Cerebellar cortex (tissue), 1 donor: ENCODE measurements around the gene IL1B.
"Not testable (repeated sequence)": the region's sequence is repeated elsewhere in the genome, so short reads cannot be mapped to it uniquely, and the experiment has no call there.

Experiments
- DNase-seq: peaks from one replicate; pipeline ENCODE4 v3.0.0-alpha.2; 2015; ENCODE audit warnings: low spot score

The IL1B gene

GRCh38 chr2:112850588-112850987 lies 14.0 kb upstream of the IL1B start:
- DNase-seq = no peak

GRCh38 chr2:112849956-112850355 lies 13.4 kb upstream of the IL1B start:
- no peak for DNase-seq

GRCh38 chr2:112848833-112849232 lies 12.3 kb upstream of the IL1B start:
- DNase-seq = no peak

- DNase-seq = no peak
Observed at GRCh38 chr2:112846031-112846430, 9.5 kb upstream of the IL1B start.

- no peak for DNase-seq
Observed at GRCh38 chr2:112843836-112844235, 7.3 kb upstream of the IL1B start.

- no peak for DNase-seq
Observed at GRCh38 chr2:112843288-112843687, 6.7 kb upstream of the IL1B start.

- DNase-seq = no peak
Observed at GRCh38 chr2:112841295-112842044, 4.9 kb upstream of the IL1B start.

GRCh38 chr2:112840068-112840445 lies 3.5 kb upstream of the IL1B start:
- no peak for DNase-seq

GRCh38 chr2:112839407-112840067 lies 3.0 kb upstream of the IL1B start:
- no peak for DNase-seq

- DNase-seq = no peak
Observed at GRCh38 chr2:112836163-112836560, 417 bp downstream of the IL1B start.

- no peak for DNase-seq
Observed at GRCh38 chr2:112835536-112836162, 930 bp downstream of the IL1B start.

GRCh38 chr2:112835061-112835501 lies 1.5 kb downstream of the IL1B start:
- no peak for DNase-seq

- no peak for DNase-seq
Observed at GRCh38 chr2:112834396-112835037, 2.1 kb downstream of the IL1B start.

GRCh38 chr2:112833976-112834375 lies 2.6 kb downstream of the IL1B start:
- DNase-seq = no peak

GRCh38 chr2:112833639-112833931 lies 3.0 kb downstream of the IL1B start:
- DNase-seq = not testable (repeated sequence)

GRCh38 chr2:112832841-112833638 lies 3.5 kb downstream of the IL1B start:
- no peak for DNase-seq

- DNase-seq = no peak
Observed at GRCh38 chr2:112831946-112832840, 4.4 kb downstream of the IL1B start.

- no peak for DNase-seq
Observed at GRCh38 chr2:112831513-112831845, 5.1 kb downstream of the IL1B start.

- DNase-seq = no peak
Observed at GRCh38 chr2:112830682-112831512, 5.7 kb downstream of the IL1B start.

- DNase-seq = no peak
Observed at GRCh38 chr2:112829961-112830681, 6.5 kb downstream of the IL1B start.
